A549 (cell line): ENCODE results near the gene STOM. TPM values are rescaled to one million over a fixed set of nuclear protein-coding genes. Genes with fewer than 3 reads are reported as not detected.

ENCODE experiments used
- ATAC-seq, 2 experiments: fragments of 200-7000 bp in 1 of 2; fragments of >200 bp in 1 of 2; cut with Nextera tagmentation in 1 of 2; cut with Tn5 transposase in 1 of 2; 3 replicates each; pipeline versions ENCODE4 v1.8.0 to v1.9.1; 2018 to 2020; ENCODE audit warnings: mild to moderate bottlenecking in 1 of 2, moderate library complexity in 1 of 2
- CTCF ChIA-PET: fragments of 300-600 bp; sonication (Branson Sonifier 250); formaldehyde crosslinking; extraction: SDS; loops from one replicate; lab custom pipeline; 2021; ENCODE audit warnings: antibody characterized with exemption, inconsistent platforms; lab: Yijun Ruan, JAX
- POLR2A ChIA-PET: fragments of 350-600 bp; formaldehyde crosslinking; extraction: SDS; loops from one replicate; lab custom pipeline; 2021; ENCODE audit warnings: antibody characterized with exemption, inconsistent platforms; lab: Yijun Ruan, JAX
- DNase-seq, 2 experiments: peaks; one replicate each; pipeline versions ENCODE4 v3.0.0 to v3.0.0-alpha.2; 2011 to 2016; ENCODE audit warnings: low read depth in 1 of 2, low spot score in 1 of 2
- FAIRE-seq: peaks from 2 replicates; lab custom pipeline; 2011; peaks lifted over from hg19 to GRCh38; lab: Jason Lieb, UNC
- H3K27ac ChIP-seq, 2 experiments: fragments of >200 bp; sonication (Bioruptor Twin); formaldehyde crosslinking; 3 replicates each; pipeline ENCODE4 v1.5.1; 2016 to 2017
- H3K4me1 ChIP-seq: fragments of >200 bp; sonication (Bioruptor Twin); formaldehyde crosslinking; 3 replicates; pipeline ENCODE4 v1.6.1; 2016
- H3K4me2 ChIP-seq: fragments of >200 bp; sonication (Bioruptor Twin); formaldehyde crosslinking; 3 replicates; pipeline ENCODE4 v1.6.1; 2016
- H3K4me3 ChIP-seq: fragments of >200 bp; sonication (Bioruptor Twin); formaldehyde crosslinking; 3 replicates; pipeline ENCODE4 v1.5.1; 2016
- H3K9me3 ChIP-seq: fragments of >200 bp; sonication (Bioruptor Twin); formaldehyde crosslinking; 3 replicates; pipeline ENCODE4 v1.6.1; 2016
- BCL3 ChIP-seq: fragments of >200 bp; sonication (Bioruptor Twin); formaldehyde crosslinking; IDR thresholded peaks from 3 replicates; pipeline ENCODE4 v1.6.1; 2016
- BHLHE40 ChIP-seq: IDR thresholded peaks from 2 replicates; pipeline ENCODE4 v1.6.1; 2012; ENCODE audit warnings: low read depth, low read length, inconsistent platforms
- CBX2 ChIP-seq: fragments of 200-600 bp; sonication (generic); IDR thresholded peaks from 2 replicates; pipeline ENCODE4 v1.6.1; 2016; ENCODE audit warnings: low read depth, mild to moderate bottlenecking, borderline replicate concordance
- CBX8 ChIP-seq: fragments of 200-600 bp; sonication (generic); IDR thresholded peaks from 2 replicates; pipeline ENCODE4 v1.6.1; 2016
- CEBPB ChIP-seq, 2 experiments: fragments of >200 bp in 1 of 2; sonication (Bioruptor Twin) in 1 of 2; formaldehyde crosslinking in 1 of 2; IDR thresholded peaks; 2 replicates each; pipeline ENCODE4 v1.6.1; 2012 to 2016
- EHF ChIP-seq: fragments of 250-450 bp; sonication (Bioruptor Pico); IDR thresholded peaks from 2 replicates; pipeline ENCODE4 v1.5.0; 2020; ENCODE audit warnings: mild to moderate bottlenecking
- ESRRA ChIP-seq: fragments of 150-350 bp; IDR thresholded peaks from 2 replicates; pipeline ENCODE4 v1.6.1; 2014; ENCODE audit warnings: mild to moderate bottlenecking, low read length, borderline replicate concordance
- HEYL ChIP-seq: fragments of 250-450 bp; sonication (Bioruptor Pico); IDR thresholded peaks from 2 replicates; pipeline ENCODE4 v1.8.0; 2021; ENCODE audit warnings: mild to moderate bottlenecking, moderate library complexity
- HOXB13 ChIP-seq: fragments of 250-450 bp; sonication (Bioruptor Pico); IDR thresholded peaks from 2 replicates; pipeline ENCODE4 v1.5.0; 2020; ENCODE audit warnings: low read depth, mild to moderate bottlenecking, moderate library complexity
- JUN ChIP-seq, 2 experiments: fragments of >200 bp; sonication (Bioruptor Twin); formaldehyde crosslinking; IDR thresholded peaks; 2 replicates in 1 of 2; 3 replicates in 1 of 2; pipeline ENCODE4 v1.6.1; 2016 to 2017
- JUNB ChIP-seq: fragments of >200 bp; sonication (Bioruptor Twin); formaldehyde crosslinking; IDR thresholded peaks from 2 replicates; pipeline ENCODE4 v1.6.1; 2016
- MAFK ChIP-seq: fragments of 450-650 bp; IDR thresholded peaks from 2 replicates; pipeline ENCODE4 v1.6.1; 2014; ENCODE audit not compliant: partially characterized antibody
- MAX ChIP-seq: IDR thresholded peaks from 2 replicates; pipeline ENCODE4 v1.6.1; 2012
- NFE2L2 ChIP-seq: fragments of 150-350 bp; conservative IDR thresholded peaks from 2 replicates; pipeline ENCODE4 v1.6.1; 2014; ENCODE audit warnings: low read length
- POLR2A ChIP-seq: IDR thresholded peaks from 2 replicates; pipeline ENCODE4 v1.6.1; 2012; ENCODE audit warnings: mild to moderate bottlenecking, low read length
- POLR2AphosphoS2 ChIP-seq: conservative IDR thresholded peaks from 2 replicates; pipeline ENCODE4 v1.6.1; 2012; ENCODE audit warnings: low read length, improper control_type of control experiment, inconsistent platforms
- RAD21 ChIP-seq, 2 experiments: fragments of >200 bp in 1 of 2; sonication (Bioruptor Twin) in 1 of 2; formaldehyde crosslinking in 1 of 2; IDR thresholded peaks in 1 of 2; conservative IDR thresholded peaks in 1 of 2; 2 replicates in 1 of 2; 3 replicates in 1 of 2; pipeline ENCODE4 v1.6.1; 2012 to 2018; ENCODE audit warnings: inconsistent platforms in 1 of 2
- RCOR1 ChIP-seq: fragments of 150-350 bp; IDR thresholded peaks from 2 replicates; pipeline ENCODE4 v1.6.1; 2014; ENCODE audit warnings: antibody characterized with exemption, low read length, low read depth
- ZNF302 ChIP-seq: fragments of 250-450 bp; sonication (Bioruptor Pico); IDR thresholded peaks from 2 replicates; pipeline ENCODE4 v1.9.0; 2021; ENCODE audit warnings: inconsistent platforms, mild to moderate bottlenecking, moderate library complexity
- ZSCAN20 ChIP-seq: fragments of 250-450 bp; sonication (Bioruptor Pico); IDR thresholded peaks from 2 replicates; pipeline ENCODE4 v1.8.0; 2022; ENCODE audit warnings: mild to moderate bottlenecking, moderate library complexity
- WGBS: methylation state at CpG from one replicate; pipeline ENCODE4 v1.1.6; 2017; ENCODE audit errors: missing lambda C conversion rate; 5-methylcytosine and 5-hydroxymethylcytosine counted together
- polyA plus RNA-seq, 4 experiments: library from polyadenylated mRNA; depleted of rRNA in 3 of 4; stranded (reverse); fragments of >200 nt; fragmentation: RNase III in 1 of 4; extraction: RNeasy Plus Mini Kit Qiagen cat#74134 plus additional on column Dnase treatment in 1 of 4; gene quantifications; 2 replicates in 3 of 4; 3 replicates in 1 of 4; pipeline ENCODE4 v1.2.3, GENCODE V29; 2011 to 2017
- TF ChIP-seq, protein P1 (sequence below): fragments of >200 bp; sonication (Bioruptor Twin); formaldehyde crosslinking; IDR thresholded peaks from 3 replicates; pipeline ENCODE4 v1.5.1; 2016

The STOM gene
- polyA plus RNA-seq, 2 of the 4 experiments (the other 2 are of a cell fraction) = 83.3 to 246 TPM

GRCh38 chr9:121308765-121309164, 61.3 kb downstream of the STOM start:
- 95% methylated on average over 13 of the region's 13 CpGs for WGBS
- H3K27ac ChIP-seq = no peak overlapping the region
- no peaks in the 10 kb centered on the region for H3K9me3 ChIP-seq
- ATAC-seq = no peak
- H3K4me3 ChIP-seq = no peak overlapping the region
- no peak for FAIRE-seq
- ChIA-PET CTCF (interaction anchor here (1.6 to 11.6 kb wide), 5 partner anchors 10 to 96 kb away, joined by 5 to 127 read pairs (median 11); no protein-coding TSS in a partner anchor), POLR2A (no interaction called here)
- H3K4me2 ChIP-seq = no peak overlapping the region
- no peak for DNase-seq
- H3K4me1 ChIP-seq = peaks cover 12% of the 10 kb centered on the region
- TF ChIP-seq CEBPB (IDR thresholded peaks at IDR 0.05) (no peak), ESRRA (no peak), MAX (no peak), HEYL (CRISPR knock-in tag) (no peak), CBX8 (no peak), RCOR1 (no peak), BCL3 (no peak), NFE2L2 (no peak), JUN (IDR thresholded peaks at IDR 0.05) (no peak), RAD21 (conservative IDR thresholded peaks at IDR 0.05 in 1 of 2, IDR thresholded peaks at IDR 0.05 in 1 of 2) (no peak), POLR2A (no peak), ZNF302 (no peak), ZSCAN20 (CRISPR knock-in tag) (no peak), EHF (CRISPR knock-in tag) (no peak)
- TF ChIP-seq, protein P1, sequence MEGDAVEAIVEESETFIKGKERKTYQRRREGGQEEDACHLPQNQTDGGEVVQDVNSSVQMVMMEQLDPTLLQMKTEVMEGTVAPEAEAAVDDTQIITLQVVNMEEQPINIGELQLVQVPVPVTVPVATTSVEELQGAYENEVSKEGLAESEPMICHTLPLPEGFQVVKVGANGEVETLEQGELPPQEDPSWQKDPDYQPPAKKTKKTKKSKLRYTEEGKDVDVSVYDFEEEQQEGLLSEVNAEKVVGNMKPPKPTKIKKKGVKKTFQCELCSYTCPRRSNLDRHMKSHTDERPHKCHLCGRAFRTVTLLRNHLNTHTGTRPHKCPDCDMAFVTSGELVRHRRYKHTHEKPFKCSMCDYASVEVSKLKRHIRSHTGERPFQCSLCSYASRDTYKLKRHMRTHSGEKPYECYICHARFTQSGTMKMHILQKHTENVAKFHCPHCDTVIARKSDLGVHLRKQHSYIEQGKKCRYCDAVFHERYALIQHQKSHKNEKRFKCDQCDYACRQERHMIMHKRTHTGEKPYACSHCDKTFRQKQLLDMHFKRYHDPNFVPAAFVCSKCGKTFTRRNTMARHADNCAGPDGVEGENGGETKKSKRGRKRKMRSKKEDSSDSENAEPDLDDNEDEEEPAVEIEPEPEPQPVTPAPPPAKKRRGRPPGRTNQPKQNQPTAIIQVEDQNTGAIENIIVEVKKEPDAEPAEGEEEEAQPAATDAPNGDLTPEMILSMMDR = no peak

GRCh38 chr9:121307976-121308375, 62.1 kb downstream of the STOM start:
- DNase-seq (no peak), FAIRE-seq (no peak), ATAC-seq (no peak)
- Histone ChIP-seq H3K4me1 (peaks cover 16% of the 10 kb centered on the region), H3K9me3 (no peaks in the 10 kb centered on the region), H3K4me3 (no peak overlapping the region), H3K27ac (no peak overlapping the region), H3K4me2 (no peak overlapping the region)
- WGBS = 72% methylated on average over 2 of the region's 2 CpGs
- ChIA-PET CTCF (interaction anchor here (1.2 to 11.6 kb wide), 6 partner anchors 11 to 95 kb away, joined by 3 to 127 read pairs (median 10); no protein-coding TSS in a partner anchor), POLR2A (no interaction called here)
- TF ChIP-seq POLR2AphosphoS2 (no peak), JUNB (no peak), EHF (CRISPR knock-in tag) (no peak), HOXB13 (CRISPR knock-in tag) (no peak), CBX2 (no peak), MAFK (no peak), BHLHE40 (no peak)
- TF ChIP-seq, protein P1 = no peak
